Thoracic aorta (tissue), 2 donors: ENCODE measurements around the gene U2AF1L4. TPM values are rescaled to one million over a fixed set of nuclear protein-coding genes. Genes with fewer than 3 reads are reported as not detected.

Experiments used
- ATAC-seq: fragments of 150-250 bp; one replicate; pipeline ENCODE4 v1.8.0; 2017; ENCODE audit warnings: low read depth; ENCODE audit not compliant: insufficient number of reproducible peaks, low FRiP score
- DNase-seq: peaks from one replicate; pipeline ENCODE4 v3.0.0-alpha.2; 2020; ENCODE audit warnings: low spot score
- H3K27ac ChIP-seq, 2 donors: fragments of 200-600 bp; sonication (generic); 1 replicate in 1 of 2; 2 replicates in 1 of 2; pipeline ENCODE4 v1.5.1; 2016; ENCODE audit warnings: mild to moderate bottlenecking in 2 of 2, moderate library complexity in 2 of 2
- H3K27me3 ChIP-seq: fragments of 200-600 bp; sonication (generic); replicated peaks from 2 replicates; pipeline ENCODE4 v1.6.0; 2016; ENCODE audit warnings: mild to moderate bottlenecking; ENCODE audit not compliant: insufficient read depth
- H3K36me3 ChIP-seq: fragments of 200-600 bp; sonication (generic); one replicate; pipeline ENCODE4 v1.5.1; 2016
- H3K4me1 ChIP-seq, 2 donors: fragments of 200-600 bp; sonication (generic); 1 replicate in 1 of 2; 2 replicates in 1 of 2; pipeline versions ENCODE4 v1.5.1 to v1.6.0; 2016; ENCODE audit warnings: low read depth in 2 of 2, mild to moderate bottlenecking in 1 of 2; ENCODE audit not compliant: control insufficient read depth in 1 of 2
- H3K4me3 ChIP-seq: fragments of 200-600 bp; sonication (generic); 2 replicates; pipeline ENCODE4 v1.5.1; 2016; ENCODE audit warnings: mild to moderate bottlenecking
- H3K9me3 ChIP-seq: fragments of 200-600 bp; sonication (generic); 2 replicates; pipeline ENCODE4 v1.5.1; 2016
- total RNA-seq, 2 donors: library from RNA; depleted of rRNA; stranded (reverse); fragments of >200 nt; gene quantifications; one replicate each; pipeline versions ENCODE4 v1.1.0 to v1.2.3, GENCODE V29; 2016
- TF ChIP-seq, protein P1 (sequence below): fragments of 200-600 bp; sonication (generic); IDR thresholded peaks from one replicate; pipeline ENCODE4 v1.5.1; 2019; ENCODE audit warnings: antibody characterized with exemption

Gene U2AF1L4, protein sequence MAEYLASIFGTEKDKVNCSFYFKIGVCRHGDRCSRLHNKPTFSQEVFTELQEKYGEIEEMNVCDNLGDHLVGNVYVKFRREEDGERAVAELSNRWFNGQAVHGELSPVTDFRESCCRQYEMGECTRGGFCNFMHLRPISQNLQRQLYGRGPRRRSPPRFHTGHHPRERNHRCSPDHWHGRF
- 10 to 100 TPM; 34.4 to 42.6 TPM for total RNA-seq

- no peaks in the 10 kb centered on the region for H3K27me3 ChIP-seq
- H3K36me3 ChIP-seq = peaks cover 4% of the 10 kb centered on the region
- TF ChIP-seq, protein P1, sequence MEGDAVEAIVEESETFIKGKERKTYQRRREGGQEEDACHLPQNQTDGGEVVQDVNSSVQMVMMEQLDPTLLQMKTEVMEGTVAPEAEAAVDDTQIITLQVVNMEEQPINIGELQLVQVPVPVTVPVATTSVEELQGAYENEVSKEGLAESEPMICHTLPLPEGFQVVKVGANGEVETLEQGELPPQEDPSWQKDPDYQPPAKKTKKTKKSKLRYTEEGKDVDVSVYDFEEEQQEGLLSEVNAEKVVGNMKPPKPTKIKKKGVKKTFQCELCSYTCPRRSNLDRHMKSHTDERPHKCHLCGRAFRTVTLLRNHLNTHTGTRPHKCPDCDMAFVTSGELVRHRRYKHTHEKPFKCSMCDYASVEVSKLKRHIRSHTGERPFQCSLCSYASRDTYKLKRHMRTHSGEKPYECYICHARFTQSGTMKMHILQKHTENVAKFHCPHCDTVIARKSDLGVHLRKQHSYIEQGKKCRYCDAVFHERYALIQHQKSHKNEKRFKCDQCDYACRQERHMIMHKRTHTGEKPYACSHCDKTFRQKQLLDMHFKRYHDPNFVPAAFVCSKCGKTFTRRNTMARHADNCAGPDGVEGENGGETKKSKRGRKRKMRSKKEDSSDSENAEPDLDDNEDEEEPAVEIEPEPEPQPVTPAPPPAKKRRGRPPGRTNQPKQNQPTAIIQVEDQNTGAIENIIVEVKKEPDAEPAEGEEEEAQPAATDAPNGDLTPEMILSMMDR = no peak
- H3K4me3 ChIP-seq = peak within 1 kb of the TSS; percentile 91
- H3K9me3 ChIP-seq = no peaks in the 10 kb centered on the region
- DNase-seq (peak; percentile 93), ATAC-seq (peak; percentile 72)
- peak within 1 kb of the TSS; percentile 99 to 100 for H3K27ac ChIP-seq
- peaks cover 31 to 50% of the 10 kb centered on the region in 2 donors for H3K4me1 ChIP-seq
Observed at GRCh38 chr19:35745328-35746086, at the start of gene U2AF1L4, which contains the start of gene PSENEN. Gene U2AF1L4, minus strand, starts transcription at chr19:35745418. Its CDS starts 27 bp downstream, at chr19:35745391. Gene PSENEN, plus strand, starts transcription at chr19:35745651. Its CDS starts 280 bp downstream, at chr19:35745931.

- Histone ChIP-seq H3K27me3 (peaks cover 4% of the 10 kb centered on the region), H3K4me3 (no peak overlapping the region)
- no peak for ATAC-seq
Observed at GRCh38 chr19:35793381-35794165, 48.4 kb upstream of the U2AF1L4 start.

DNA sequence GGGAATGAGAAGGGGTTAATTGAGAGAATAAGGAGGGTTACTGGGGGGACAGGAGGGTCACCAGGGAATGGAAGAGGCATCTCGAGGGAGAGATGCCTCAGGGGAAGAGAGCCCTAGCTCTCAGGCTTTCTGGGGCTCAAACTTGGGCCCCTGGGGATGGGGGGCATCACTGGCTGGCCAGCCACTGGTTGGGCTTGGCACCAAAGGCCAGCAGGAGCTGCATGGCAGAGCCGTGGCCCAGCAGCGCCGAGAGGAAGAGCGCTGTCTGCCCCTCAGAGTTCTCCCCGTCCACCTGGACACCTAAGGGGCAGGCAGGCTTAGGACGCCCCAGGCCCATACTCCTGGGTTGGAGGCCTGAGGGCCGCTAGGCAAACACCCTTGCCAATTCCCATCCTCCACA, 47.7 kb upstream of the U2AF1L4 start:
- H3K4me1 ChIP-seq = no peaks in the 10 kb centered on the region
- H3K27ac ChIP-seq = no peak overlapping the region
- TF ChIP-seq, protein P1 = no peak
- DNase-seq (no peak), ATAC-seq (no peak)
- no peaks in the 10 kb centered on the region for H3K36me3 ChIP-seq
- no peaks in the 10 kb centered on the region for H3K9me3 ChIP-seq
- H3K27me3 ChIP-seq = peaks cover 4% of the 10 kb centered on the region
- no peak overlapping the region for H3K4me3 ChIP-seq

More at GRCh38 chr19:35793381-35794165, 48.4 kb upstream of the U2AF1L4 start:
- Histone ChIP-seq H3K36me3 (no peaks in the 10 kb centered on the region), H3K9me3 (no peaks in the 10 kb centered on the region), H3K27ac (no peak overlapping the region), H3K4me1 (no peaks in the 10 kb centered on the region)
- TF ChIP-seq, protein P1 = no peak
- DNase-seq = no peak

GRCh38 chr19:35792312-35792711, 47.1 kb upstream of the U2AF1L4 start:
- DNase-seq (no peak), ATAC-seq (no peak)
- Histone ChIP-seq H3K27ac (no peak overlapping the region), H3K36me3 (no peaks in the 10 kb centered on the region), H3K9me3 (no peaks in the 10 kb centered on the region), H3K4me1 (no peaks in the 10 kb centered on the region), H3K4me3 (no peak overlapping the region), H3K27me3 (peaks cover 4% of the 10 kb centered on the region)
- TF ChIP-seq, protein P1 = no peak

- Histone ChIP-seq H3K27ac (no peak overlapping the region), H3K9me3 (no peaks in the 10 kb centered on the region), H3K4me1 (no peaks in the 10 kb centered on the region), H3K4me3 (no peak overlapping the region), H3K36me3 (no peaks in the 10 kb centered on the region), H3K27me3 (peaks cover 2% of the 10 kb centered on the region)
- DNase-seq (no peak), ATAC-seq (no peak)
- TF ChIP-seq, protein P1 = no peak
Observed at GRCh38 chr19:35791814-35792279, 46.6 kb upstream of the U2AF1L4 start.
